ENCODE results near the gene SETD9. TPM values are rescaled to one million over a fixed set of nuclear protein-coding genes. Genes with fewer than 3 reads are reported as not detected.

Gene SETD9
- total RNA-seq, 1 donor = 11.2 TPM

GRCh38 chr5:56947052-56947451, 37.7 kb downstream of the SETD9 start:
- peaks cover 16% of the 10 kb centered on the region for H4K20me1 ChIP-seq (ENCODE audit: insufficient read depth, low read length)

GRCh38 chr5:56950626-56951125, 41.3 kb downstream of the SETD9 start:
- H3K36me3 ChIP-seq (ENCODE audit: insufficient read depth, low read length) = peaks cover 12% of the 10 kb centered on the region
- DNase-seq (ENCODE audit: insufficient read length, low spot score, missing footprints) = peak; percentile 93
- TF ChIP-seq CTCF (IDR thresholded peaks at IDR 0.05; ENCODE audit: extremely low read depth, low read depth, low read length) = no peak
- H3K27ac ChIP-seq (ENCODE audit: low read depth, low read length) = peak overlapping the region; percentile 58
- peak overlapping the region; percentile 88 for H3K4me3 ChIP-seq (ENCODE audit: insufficient read depth, low read length)
- H3K4me2 ChIP-seq (ENCODE audit: insufficient read depth, low read length) = peak overlapping the region; percentile 96
- H3K4me1 ChIP-seq (ENCODE audit: insufficient read depth, low read length) = peaks cover 14% of the 10 kb centered on the region
- H3K79me2 ChIP-seq (ENCODE audit: insufficient read depth, low read length) = peaks cover 46% of the 10 kb centered on the region
- H2AFZ ChIP-seq (ENCODE audit: low read length) = peak overlapping the region; percentile 85
- peaks cover 20% of the 10 kb centered on the region for H3K27me3 ChIP-seq (ENCODE audit: insufficient read depth, low read length)
- peaks cover 14% of the 10 kb centered on the region for H4K20me1 ChIP-seq (ENCODE audit: insufficient read depth, low read length)
- H3K9me3 ChIP-seq (ENCODE audit: low read depth, low read length) = no peaks in the 10 kb centered on the region

More at GRCh38 chr5:56947052-56947451, 37.7 kb downstream of the SETD9 start:
- peaks cover 42% of the 10 kb centered on the region for H3K79me2 ChIP-seq (ENCODE audit: insufficient read depth, low read length)
- H3K4me3 ChIP-seq (ENCODE audit: insufficient read depth, low read length) = no peak overlapping the region
- no peaks in the 10 kb centered on the region for H3K27me3 ChIP-seq (ENCODE audit: insufficient read depth, low read length)
- H3K9me3 ChIP-seq (ENCODE audit: low read depth, low read length) = no peaks in the 10 kb centered on the region
- H3K27ac ChIP-seq (ENCODE audit: low read depth, low read length) = no peak overlapping the region
- DNase-seq (ENCODE audit: insufficient read length, low spot score, missing footprints) = no peak
- H2AFZ ChIP-seq (ENCODE audit: low read length) = no peak overlapping the region
- no peak for TF ChIP-seq CTCF (IDR thresholded peaks at IDR 0.05; ENCODE audit: extremely low read depth, low read depth, low read length)
- H3K4me2 ChIP-seq (ENCODE audit: insufficient read depth, low read length) = no peak overlapping the region
- H3K36me3 ChIP-seq (ENCODE audit: insufficient read depth, low read length) = peaks cover 38% of the 10 kb centered on the region
- H3K4me1 ChIP-seq (ENCODE audit: insufficient read depth, low read length) = peaks cover 11% of the 10 kb centered on the region

- H3K9me3 ChIP-seq (ENCODE audit: low read depth, low read length) = no peaks in the 10 kb centered on the region
- no peak for TF ChIP-seq CTCF (IDR thresholded peaks at IDR 0.05; ENCODE audit: extremely low read depth, low read depth, low read length)
- H4K20me1 ChIP-seq (ENCODE audit: insufficient read depth, low read length) = peaks cover 14% of the 10 kb centered on the region
- H3K36me3 ChIP-seq (ENCODE audit: insufficient read depth, low read length) = peaks cover 6% of the 10 kb centered on the region
- peaks cover 27% of the 10 kb centered on the region for H3K27me3 ChIP-seq (ENCODE audit: insufficient read depth, low read length)
- peak; percentile 91 for DNase-seq (ENCODE audit: insufficient read length, low spot score, missing footprints)
- H2AFZ ChIP-seq (ENCODE audit: low read length) = peak overlapping the region; percentile 85
- peak overlapping the region; percentile 96 for H3K4me2 ChIP-seq (ENCODE audit: insufficient read depth, low read length)
- H3K79me2 ChIP-seq (ENCODE audit: insufficient read depth, low read length) = peaks cover 46% of the 10 kb centered on the region
- peak overlapping the region; percentile 58 for H3K27ac ChIP-seq (ENCODE audit: low read depth, low read length)
- peak overlapping the region; percentile 88 for H3K4me3 ChIP-seq (ENCODE audit: insufficient read depth, low read length)
- H3K4me1 ChIP-seq (ENCODE audit: insufficient read depth, low read length) = peaks cover 14% of the 10 kb centered on the region
Observed at GRCh38 chr5:56951126-56951945, 41.9 kb downstream of the SETD9 start.
